ENCODE results near the gene CSAD.
"Not testable (repeated sequence)": the region's sequence is repeated elsewhere in the genome, so short reads cannot be mapped to it uniquely, and the experiment has no call there.

Gene CSAD

DNA sequence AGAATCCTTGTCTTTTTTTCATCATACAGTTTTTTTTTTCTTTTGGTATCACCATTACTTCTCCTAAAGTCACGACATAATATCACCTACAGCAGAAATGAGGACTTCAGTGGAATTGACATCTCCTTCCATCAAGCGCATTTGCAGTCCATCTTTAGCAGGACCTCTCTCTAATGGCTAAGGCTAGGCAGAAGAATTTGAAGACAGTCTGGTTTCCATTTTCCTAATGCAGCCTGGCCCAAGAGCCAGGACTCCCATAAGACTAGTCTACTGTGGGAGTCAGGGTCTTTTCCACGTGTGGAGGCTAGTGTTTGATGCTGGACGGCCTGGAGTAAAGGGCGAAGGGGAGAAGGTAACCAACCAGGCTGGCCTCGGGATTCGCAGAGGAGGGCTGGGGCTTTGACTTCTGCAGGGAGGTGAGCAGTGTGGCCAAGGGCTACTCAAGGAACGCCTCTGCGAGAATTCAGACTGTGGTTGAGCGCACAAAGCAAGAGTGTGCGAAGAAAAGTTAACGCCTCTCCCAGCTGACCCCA, 972 bp downstream of the CSAD start:
- DNase-seq (no peak), ATAC-seq (peak; percentile 3)

DNA sequence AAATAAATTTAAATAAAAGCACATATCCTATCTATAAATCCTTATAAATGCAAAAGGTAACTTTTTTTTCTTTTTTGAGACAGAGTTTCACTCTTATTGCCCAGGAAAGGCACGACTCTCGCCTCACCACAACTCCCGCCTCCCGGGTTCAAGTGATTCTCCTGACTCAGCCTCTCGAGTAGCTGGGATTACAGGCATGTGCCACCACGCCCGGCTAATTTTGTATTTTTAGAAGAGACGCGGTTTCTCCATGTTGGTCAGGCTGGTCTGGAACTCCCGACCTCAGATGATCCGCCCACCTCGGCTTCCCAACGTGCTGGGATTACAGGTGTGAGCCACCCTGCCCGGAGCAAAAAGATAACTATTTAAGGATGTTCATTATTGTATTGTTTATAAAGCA, 1.9 kb downstream of the CSAD start:
- ATAC-seq, DNase-seq: not testable (repeated sequence)

DNA sequence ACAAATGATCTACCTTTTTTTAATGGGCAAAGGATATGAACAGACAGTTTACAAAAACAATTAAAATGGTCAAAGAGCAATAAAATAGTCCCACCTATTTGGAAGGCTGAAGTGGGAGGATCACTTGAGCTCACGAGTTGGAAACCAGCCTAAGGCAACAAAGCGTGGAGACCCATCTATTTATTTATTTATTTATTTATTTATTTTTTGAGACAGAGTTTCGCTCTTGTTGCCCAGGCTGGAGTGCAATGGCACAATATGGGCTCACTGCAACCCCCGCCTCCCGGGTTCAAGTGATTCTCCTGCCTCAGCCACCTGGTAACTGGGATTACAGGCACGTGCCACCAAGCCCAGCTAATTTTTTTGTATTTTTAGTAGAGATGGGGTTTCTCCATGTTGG, 3.3 kb downstream of the CSAD start:
- not testable (repeated sequence) for ATAC-seq, DNase-seq

DNA sequence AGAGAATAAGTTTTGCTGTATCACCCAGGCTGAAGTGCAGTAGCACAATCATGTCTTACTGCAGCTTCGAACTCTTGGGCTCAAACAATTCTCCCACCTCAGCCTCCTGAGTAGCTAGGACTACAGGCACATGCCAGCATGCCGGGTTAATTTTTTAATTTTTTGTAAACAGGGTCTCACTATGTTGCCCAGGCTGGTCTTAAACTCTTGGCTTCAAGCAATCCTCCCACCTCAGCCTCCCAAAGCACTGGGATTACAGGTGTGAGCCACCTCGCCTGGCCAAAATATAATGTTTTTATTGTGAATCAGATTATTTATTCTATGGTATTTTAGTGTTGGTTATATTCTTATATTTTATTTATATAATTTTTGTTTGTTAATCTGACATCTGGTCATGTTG, 4.0 kb downstream of the CSAD start:
- DNase-seq = no peak
- ATAC-seq = no peak

DNA sequence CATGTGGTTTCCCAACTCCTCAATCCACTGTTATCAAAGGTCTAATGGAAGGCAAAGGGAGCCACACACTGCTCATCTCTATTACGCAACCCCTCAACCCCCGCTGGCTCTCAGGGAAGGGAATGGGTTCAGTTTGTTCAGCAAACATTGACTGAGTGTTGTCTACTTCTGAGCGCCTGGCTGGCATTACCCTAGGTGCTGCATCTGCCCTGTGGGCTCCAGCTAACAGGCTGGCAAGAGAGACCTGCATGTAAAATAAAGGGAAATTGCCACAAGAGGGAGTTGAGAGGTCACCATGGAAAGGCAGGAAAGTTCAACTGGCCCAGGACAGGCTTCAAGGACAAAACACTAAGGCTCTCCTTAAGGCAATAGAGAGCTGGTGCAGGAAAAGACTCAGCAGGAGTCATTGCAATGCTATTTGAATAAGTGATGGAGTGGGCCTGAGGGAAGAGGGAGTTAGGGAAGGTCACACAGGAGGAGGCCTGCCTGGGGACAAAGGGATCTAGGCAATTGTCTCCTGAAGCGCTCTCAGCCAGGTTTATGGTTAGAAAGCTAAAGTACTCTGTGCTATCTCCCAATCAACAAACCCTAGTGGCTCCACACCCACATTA, 5.7 kb downstream of the CSAD start:
- DNase-seq = no peak
- no peak for ATAC-seq

DNA sequence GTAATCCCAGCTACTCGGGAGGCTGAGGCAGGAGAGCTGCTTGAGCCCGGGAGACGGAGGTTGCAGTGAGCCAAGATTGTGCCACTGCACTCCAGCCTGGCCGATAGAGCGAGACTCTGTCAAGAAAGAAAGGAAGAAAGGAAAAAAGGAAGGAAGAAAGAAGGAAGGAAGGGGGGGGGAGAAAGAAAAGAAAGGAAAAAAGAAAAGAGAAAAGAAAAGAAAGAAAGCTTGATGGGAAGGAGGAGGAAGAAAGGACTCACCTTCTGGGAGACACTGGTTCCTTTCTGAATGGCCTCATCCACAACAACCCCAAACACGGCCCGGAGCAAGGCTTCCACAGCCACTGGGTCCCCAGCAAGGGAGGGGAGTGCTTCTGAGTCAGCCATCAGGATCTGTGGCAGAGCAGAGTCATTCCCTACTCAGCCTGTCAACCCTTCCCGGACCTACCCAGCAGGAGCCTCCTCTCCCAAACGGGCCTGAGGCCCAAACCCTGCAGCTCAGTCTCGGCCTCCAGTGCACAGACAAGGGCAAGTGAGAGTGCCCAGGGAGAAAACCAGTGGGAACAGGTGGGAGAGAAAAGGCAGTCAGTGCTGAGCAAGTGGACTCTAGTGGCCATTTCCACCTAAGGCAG, 7.5 kb downstream of the CSAD start:
- ATAC-seq = no peak
- no peak for DNase-seq

DNA sequence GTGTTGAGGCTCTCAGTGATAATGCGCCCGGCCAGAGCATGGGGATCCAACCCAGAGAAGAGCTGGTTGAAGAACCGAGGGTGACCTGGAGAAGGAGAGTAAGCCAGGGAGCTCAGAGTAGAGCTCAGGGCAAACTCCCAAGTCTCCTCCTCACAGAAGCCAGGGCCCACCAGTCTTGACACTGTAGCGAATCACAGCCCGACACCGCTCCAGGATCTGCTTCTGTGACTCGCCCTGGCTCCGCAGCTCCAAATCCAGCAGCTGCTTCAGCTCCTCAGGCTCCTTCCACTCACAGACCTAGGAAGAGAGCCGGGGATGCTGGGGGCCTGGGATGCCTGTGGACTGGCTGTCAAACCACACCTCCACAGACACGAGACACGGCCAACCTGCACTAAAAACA, 8.4 kb downstream of the CSAD start:
- ATAC-seq (no peak), DNase-seq (no peak)

DNA sequence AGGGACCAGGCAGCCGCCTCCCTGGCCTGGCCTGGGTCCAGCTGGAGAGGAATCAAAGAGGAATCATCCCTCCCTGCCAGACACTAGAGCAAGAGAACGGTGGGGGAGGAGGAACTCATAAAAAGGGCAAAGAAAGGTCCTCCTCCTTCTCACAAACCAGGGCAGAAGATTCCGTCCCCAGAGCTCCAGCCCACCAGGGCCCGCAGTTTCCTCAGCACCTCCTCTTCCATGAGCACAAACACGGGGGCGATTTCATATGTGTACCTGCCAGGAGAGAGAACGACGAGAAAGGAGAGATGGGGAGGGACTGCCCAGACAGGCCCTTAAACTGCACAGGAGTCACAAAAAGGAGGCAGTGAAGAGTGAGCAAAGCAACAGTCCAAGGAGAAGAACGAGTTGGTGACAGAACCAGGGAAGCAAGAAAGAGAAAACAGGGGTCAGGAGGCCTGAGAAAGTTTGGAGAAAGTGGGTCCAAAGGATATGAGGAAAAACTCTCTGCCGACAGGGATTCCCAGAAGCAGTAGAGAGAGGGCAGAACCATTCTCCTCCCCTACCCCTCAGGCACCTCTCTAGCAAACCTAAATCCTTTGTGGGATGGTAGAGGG, 8.9 kb downstream of the CSAD start:
- DNase-seq (no peak), ATAC-seq (no peak)

DNA sequence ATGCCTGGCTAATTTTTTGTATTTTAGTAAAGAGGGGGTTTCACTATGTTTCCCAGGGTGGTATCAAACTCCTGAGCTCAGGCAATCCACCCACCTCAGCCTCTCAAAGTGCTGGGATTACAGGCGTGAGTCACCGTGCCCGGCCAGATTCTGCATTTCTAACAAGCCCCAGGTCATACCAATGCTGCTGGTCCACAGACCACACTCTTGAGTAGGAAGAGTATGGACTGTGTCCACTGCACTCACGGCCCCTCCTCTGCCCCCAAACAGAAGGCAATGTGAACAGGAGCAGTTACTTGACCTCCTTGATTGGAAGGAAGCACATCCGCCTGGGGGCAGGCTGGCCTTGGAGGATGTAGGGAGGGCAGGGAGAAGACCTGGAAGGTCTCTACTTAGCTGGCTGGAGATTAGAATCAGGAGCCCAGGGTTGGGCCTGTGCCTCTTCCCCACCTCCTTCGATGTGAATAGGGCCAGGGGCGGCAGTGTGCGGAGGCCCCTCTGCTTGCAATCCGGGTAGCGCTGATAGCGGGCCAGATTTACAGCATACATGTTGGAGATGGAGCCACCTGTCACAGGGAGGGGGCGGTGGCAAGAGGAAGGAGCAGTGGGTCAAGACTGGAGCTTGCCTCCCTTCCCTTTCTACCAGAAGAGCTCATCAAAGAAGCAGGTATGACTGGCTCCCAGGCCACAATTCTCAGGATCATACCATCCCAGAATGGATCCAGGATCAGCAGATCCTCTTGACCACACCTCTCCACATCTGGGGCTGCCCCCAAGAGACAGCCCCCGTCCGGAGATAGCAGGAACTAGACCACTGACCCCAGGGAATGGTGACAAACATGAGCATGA, 9.6 kb downstream of the CSAD start:
- ATAC-seq = no peak
- DNase-seq = no peak

DNA sequence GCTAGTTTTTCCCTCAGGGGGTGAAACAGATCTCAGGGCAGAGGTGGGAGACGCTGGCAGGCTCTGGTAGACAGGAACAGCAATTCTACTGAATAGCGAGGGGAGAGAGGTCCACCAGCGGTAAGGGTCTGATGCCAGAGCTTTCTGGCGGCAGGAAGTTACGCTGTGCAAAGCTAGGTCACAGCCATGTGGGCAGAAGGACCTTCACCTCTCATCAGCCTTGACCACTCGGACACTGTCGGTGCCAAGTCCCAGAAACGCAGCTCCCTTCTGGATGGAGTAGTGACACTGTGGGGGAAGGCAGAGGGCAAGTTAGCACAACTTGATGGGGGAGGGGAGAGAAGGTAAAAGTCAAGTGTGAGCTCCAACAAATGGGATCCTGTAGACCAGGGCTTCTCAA, 10.5 kb downstream of the CSAD start:
- DNase-seq (no peak), ATAC-seq (no peak)

DNA sequence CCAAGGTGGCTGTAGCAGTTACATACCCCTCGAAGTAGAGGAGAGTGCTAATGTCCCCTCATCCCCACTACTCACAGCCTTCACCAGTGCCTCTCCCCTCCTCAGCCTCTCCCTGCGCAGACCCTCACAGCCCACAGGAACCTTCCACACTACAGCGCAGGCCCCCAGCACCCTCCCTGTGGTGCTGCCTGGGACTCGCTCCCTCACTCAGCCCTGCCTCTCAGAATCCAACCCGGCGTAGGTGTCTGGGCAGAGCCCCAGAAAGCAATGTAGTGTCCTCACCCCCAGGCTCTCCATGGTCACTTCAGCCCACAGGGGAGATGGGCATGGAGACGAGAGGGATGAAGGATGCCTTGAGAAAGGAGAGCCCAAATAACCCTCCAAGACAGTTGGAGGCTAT, 11.1 kb downstream of the CSAD start:
- ATAC-seq (no peak), DNase-seq (no peak)

DNA sequence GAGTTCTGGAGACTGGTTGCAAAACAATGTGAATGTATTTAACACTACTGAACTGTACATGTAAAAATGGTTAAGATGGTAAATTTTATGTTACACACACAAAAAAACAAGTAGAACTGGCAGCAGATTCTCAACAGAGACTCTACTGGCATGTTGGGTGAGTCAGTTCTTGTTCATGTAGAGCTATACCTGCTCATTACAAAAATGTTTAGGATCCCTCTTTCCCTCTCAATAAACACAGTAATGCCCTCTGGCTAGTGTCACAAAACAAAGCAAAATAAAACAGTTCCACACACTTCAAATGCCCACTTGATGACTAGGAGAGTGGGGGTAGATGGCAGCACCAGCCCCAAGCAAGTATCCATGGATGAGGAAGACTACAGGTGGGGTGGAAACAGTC, 13.9 kb downstream of the CSAD start:
- ATAC-seq = no peak
- no peak for DNase-seq

DNA sequence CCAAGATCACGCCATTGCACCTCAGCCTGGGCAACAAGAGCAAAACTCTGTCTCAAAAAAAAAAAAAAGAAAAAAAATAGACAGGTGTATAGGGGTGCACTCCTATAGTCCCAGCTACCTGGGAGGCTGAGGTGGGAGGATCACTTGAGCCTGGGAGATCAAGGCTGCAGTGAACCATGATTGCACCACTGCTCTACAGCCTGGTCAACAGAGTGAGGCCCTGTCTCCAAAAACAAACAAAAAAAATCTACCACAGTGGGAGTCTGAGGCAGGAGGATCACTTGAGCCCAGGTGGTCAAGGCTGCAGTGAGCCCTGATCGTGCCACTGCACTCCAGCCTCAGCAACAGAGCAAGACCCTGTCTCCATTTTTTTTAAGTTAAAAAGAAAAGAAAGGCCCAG, 17.7 kb downstream of the CSAD start:
- DNase-seq, ATAC-seq: not testable (repeated sequence)

DNA sequence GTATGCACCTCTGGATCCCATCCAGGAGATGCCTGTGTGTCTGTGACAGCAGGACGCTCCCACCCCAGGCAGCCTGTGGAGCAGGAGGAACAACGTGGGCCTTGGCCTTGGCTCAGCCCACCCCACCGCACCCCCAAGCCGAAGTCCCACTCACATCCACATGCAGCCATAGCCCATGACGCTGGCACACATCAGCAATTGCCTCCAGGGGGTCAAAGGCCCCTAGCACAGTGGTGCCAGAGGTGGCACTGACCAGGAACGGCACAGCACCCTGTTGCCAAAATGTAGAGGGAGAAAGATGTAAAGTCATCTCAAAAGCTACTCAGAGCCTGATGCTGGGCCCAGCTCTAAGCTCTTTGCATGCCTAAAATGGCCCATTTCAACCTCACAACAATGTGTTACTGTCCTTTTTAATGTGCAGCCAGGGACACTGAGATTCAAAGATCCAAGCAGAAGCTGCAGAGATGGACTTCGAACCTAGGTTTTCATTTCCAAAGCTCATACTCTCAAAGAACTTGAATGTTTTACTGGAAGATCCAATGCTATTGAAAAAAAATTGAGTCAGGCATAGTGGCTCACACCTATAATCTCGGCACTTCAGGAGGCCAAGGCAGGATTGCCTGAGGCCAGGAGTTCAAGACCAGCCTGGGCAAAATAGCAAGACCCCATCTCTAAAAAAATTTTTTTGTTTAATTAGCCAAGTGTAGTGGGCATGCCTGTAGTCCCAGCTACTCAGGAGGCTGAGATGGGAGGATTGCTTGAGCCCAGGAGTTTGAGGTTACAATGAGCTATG, 19.4 kb downstream of the CSAD start:
- DNase-seq = no peak
- no peak for ATAC-seq

DNA sequence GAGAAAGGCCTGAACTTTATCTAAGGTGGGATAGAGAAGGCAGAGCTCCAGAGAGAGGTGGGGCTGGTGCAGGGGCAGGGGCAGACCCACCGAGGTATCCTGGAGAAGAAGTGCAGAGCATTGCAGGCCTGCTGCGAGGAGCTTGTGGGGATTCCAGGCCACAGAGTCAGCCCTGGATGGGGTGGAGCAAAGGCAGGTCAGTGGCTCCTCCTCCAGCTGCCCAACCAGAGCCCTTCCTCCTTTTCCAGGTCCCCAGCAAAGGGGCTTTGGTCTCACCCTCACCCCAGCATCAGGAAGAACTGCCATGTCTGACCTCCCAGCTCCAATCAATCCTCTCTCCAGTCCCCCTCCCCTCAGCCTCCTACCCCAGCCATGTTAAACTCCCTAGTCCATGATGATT, 20.1 kb downstream of the CSAD start:
- ATAC-seq (no peak), DNase-seq (no peak)

DNA sequence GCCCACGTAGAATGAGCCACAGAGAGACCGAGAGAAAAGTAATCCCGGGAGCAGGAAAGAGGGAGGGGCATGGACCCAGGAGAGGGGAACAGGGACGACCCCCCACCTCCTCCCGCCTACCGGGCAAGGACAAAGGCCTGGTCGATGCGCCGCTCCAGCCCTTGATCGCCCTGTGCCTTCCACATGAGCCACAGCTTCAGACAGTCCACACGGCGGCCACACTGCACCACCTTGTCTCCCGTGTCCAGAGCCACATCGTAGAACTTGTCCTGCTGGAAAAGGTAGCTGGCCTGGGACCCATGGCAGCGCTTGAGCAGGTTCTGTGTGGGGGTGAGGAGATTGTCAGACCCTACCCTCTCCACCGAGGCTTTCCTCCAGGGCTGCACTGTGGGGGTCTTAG, 20.7 kb downstream of the CSAD start:
- no peak for DNase-seq
- ATAC-seq = no peak

DNA sequence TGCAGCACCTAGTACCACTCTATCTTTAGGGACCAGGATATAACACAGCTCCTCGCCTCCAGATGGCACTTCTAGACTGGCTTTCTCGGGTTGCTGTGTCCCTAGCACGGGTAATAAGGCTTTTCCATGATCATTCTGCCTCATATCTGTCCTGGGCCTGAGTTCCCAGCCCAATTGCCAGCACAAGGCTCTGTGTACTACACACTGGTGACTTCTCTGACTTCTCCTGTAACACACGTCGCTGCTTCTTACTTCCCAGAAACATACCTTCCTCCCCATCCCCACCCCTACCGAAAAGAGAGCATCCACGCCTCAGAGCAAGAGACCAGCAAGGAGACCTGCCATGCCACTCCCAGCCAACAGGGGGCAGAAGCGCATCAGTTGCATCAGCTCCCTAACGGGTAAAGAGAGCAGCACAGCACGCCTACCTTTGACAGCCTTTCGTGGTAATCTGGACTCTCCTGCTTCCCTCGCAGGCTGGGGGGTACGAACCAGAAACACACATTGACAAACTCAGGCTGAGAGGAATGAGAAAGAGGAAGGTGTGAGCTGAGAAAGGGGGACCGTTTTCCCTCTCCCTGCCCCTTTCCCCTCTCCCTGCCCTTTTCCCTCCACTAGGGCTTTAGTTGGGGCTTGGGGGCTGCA, 21.4 kb downstream of the CSAD start:
- peak; percentile 97 for ATAC-seq

DNA sequence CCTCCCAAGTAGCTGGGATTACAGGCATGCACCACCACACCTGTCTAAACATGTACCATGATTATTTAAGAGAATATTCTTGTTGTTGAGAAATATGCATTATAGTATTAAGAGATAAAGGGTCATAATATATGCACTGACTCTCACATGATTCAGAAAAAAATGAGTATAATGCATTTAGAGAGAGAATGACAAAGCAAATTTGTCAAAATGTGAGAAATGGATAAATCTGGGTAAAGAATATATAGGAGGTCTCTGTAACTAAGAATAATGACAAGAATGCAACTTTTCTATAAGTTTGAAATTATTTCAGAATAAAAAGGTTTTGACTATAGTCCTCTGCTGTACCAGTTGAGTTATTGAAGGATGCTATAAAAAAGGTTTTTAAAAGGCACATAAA, 28.3 kb downstream of the CSAD start:
- no peak for DNase-seq

More for the DNA sequence above, 21.4 kb downstream of the CSAD start:
- DNase-seq = peak; percentile 93

DNA sequence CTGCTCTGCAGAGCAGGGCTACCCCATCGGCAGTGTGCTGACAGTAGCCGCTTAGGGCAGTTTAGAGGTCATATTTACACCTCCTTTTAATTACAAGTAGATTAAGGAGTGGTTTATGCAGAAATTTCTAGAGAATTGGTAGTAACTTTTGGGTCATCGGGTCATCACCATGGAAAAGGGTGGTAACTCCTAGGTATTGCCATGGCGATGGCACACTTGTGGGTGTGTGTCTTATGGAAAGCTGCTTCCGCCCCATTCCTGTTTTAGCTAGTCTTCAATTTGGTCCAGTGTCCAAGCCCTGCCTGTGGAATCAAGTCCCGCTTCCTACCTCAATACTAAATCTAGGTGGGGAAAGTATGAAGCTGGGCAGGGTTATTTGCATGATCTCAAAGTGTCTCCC, 29.7 kb downstream of the CSAD start:
- ATAC-seq (no peak), DNase-seq (no peak)

More for the DNA sequence above, 28.3 kb downstream of the CSAD start:
- ATAC-seq = no peak

DNA sequence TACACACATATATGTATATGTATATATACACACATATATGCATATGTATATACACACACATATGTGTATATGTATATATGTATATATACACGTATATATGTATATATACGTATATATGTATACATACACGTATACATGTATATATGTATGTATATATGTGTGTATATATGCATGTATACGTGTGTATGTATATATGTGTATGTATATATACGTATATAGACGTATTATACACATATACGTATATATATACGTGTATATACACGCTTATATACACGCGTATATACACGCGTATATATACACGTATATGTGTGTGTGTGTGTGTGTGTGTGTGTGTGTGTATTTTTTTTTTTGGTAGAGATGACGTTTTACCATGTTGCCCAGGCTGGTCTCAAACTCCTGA, 33.1 kb downstream of the CSAD start:
- ATAC-seq = no peak
- DNase-seq = no peak

DNA sequence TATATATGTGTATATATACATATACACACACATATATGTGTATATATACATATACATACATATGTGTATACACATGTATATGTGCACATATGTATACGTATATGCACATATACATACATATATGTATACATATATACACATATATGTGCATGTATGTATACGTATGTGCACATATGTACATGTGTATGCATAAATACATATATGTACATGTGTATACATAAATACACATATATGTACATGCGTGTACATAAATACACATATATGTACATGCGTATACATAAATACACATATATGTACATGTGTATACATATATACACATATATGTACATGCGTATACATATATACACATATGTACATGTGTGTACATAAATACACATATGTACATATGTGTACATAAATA, 33.5 kb downstream of the CSAD start:
- no peak for DNase-seq
- ATAC-seq = no peak
